ENCODE measurements around the gene PDSS1.

The PDSS1 gene

GRCh38 chr10:26792758-26793495 is 95.4 kb downstream of the PDSS1 start:
- no peak for DNase-seq (ENCODE audit: low read depth in 2 of 3, low spot score in 1 of 3)

All from stimulated activated CD4-positive, alpha-beta T cell treated with anti-CD3 and anti-CD28 coated beads, Interleukin-12 subunit alpha, Interleukin-12 subunit beta, amount 100 ng/mL, for 48 hours (primary cell).